Measurements from ENCODE around the gene ZFYVE27.
"Not testable (repeated sequence)": the region's sequence is repeated elsewhere in the genome, so short reads cannot be mapped to it uniquely, and the experiment has no call there.

The ZFYVE27 gene, protein sequence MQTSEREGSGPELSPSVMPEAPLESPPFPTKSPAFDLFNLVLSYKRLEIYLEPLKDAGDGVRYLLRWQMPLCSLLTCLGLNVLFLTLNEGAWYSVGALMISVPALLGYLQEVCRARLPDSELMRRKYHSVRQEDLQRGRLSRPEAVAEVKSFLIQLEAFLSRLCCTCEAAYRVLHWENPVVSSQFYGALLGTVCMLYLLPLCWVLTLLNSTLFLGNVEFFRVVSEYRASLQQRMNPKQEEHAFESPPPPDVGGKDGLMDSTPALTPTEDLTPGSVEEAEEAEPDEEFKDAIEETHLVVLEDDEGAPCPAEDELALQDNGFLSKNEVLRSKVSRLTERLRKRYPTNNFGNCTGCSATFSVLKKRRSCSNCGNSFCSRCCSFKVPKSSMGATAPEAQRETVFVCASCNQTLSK

DNA sequence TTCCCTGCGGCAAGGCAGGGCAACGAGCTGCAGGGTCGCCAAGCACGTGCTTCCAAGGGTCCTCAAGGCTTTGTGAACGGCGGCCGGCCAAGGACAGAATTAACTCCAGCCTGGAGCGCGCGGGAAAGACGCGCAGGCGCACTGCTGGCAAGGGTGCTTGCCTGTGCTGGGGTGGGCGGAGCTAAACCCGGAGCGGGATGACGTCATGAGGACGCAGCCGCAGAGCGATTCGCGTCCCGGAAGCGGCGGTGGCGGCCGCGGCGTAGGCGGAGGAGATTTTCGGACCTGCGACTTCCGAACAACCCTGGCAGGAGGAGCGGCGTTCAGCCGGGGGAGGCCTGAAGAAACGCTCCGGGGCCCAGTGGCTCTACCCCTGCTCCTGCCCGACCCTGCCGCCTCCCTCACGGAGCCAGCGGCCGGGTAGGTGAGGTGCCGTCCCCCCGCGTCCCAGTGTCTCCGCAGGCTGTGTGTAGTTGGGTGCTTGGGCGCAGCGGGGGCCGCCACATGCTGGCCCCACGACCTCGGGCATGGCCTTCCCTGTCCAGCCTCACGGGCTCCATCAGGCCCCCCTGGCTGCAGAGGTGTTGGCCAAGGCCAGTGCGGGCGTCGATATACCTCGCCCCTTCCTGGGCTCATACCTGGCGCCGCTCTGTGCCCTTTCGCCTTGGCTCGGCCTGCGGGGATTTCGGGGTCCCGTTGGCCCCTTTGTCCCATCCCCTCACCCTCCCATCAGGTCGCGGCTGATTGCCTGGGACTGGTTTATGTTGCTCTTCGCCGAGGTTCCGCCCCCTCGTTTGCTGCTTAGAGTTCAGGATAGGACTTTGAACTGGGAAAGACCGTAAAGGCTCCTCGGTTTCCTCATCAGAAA is at the start of gene ZFYVE27:
Gene ZFYVE27, plus strand, starts transcription at position 227 of the 868 bp plus-strand sequence. CDS start 1,350 bp downstream, outside the sequence.
- DNase-seq, result peak; percentile 96

- no peak for DNase-seq
These were observed 48.8 kb upstream of the ZFYVE27 start for GRCh38 chr10:97687785-97688781.

GRCh38 chr10:97689559-97690020 is 47.3 kb upstream of the ZFYVE27 start:
- DNase-seq, result no peak

DNA sequence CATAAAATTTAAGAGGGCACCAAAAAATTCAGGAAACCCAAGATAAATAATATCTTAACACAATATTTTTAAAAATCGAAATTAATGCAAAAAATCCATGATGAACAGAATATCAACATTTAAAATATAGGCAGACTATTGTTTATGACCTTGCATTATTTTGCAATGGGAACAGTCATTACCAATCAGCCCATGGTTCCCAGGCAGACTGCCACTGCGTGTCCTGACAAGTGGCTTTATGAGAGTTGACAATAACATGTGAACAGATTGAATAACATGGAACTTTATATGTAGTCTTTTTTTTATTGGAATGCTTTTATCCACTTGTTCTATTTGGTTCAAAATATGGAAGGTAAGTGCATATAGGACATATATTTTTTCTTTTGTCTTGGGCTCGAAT is 46.8 kb upstream of the ZFYVE27 start:
- DNase-seq, result no peak

DNA sequence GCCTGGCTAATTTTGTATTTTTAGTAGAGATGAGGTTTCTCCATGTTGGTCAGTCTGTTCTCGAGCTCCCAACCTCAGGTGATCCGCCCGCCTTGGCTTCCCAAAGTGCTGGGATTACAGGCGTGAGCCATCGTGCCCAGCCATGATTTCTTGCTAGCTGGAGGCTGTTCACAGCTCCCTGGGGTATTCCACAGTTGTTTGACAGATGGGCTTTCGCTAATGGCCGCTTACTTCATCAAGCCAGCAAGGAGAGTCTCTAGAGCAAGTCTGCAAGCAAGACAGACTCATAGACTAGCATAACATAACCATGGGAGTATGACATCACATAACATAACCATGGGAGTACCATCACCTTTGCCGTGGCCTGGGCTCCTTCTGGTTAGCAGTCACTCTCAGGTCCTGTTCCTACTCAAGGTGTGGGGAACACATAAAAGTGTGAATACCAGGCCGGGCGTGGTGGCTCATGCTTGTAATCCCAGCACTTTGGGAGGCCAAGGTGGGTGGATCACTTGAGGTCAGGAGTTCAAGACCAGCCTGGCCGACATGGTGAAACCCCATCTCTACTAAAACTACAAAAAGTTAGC is 38.8 kb upstream of the ZFYVE27 start:
- not testable (repeated sequence) for DNase-seq

- DNase-seq, result peak; percentile 72
These were observed 35.4 kb upstream of the ZFYVE27 start for GRCh38 chr10:97701438-97702069.

- no peak for DNase-seq
These were observed 33.4 kb upstream of the ZFYVE27 start for GRCh38 chr10:97703398-97704067.

DNA sequence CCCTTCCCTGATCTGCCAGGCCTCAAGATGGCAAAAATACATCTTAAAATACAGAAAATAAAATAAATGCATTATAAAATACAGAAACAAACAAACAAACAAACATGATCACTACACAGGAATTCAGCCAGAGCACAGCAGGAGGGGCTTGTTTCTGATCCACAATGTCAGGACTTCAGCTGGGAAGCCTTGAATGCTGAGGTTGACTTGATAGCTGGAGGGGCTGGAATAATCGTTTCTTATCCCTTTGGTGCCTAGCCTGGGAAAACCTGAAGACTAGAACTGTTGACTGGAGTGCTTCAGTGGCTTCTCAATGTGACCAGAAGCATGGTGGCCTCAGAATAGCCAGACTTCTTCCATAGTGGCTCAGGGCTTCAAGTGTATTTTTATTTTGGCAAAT is 32.6 kb upstream of the ZFYVE27 start:
- no peak for DNase-seq

GRCh38 chr10:97705006-97705670 is 31.8 kb upstream of the ZFYVE27 start:
- DNase-seq, result no peak

GRCh38 chr10:97707134-97707861 is 29.6 kb upstream of the ZFYVE27 start:
- no peak for DNase-seq

DNA sequence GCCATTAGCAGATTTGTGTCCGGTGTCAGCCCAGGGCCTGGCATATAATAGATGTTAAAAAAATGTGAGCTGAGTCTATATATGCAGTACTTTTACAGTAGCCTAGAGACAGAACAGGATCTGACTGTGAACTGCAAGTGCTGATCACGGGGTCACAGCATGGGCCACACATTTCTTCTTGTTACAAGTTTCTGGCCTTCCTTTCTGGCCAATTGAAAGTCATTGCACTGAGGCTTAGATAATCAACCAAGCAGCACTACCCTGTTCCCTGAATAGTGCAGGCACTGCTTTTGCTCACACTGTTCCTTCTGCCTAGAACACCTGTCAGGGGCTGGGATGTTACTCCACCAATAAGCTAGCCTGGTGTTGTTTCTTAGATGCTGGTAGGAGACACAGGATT is 28.8 kb upstream of the ZFYVE27 start:
- DNase-seq, result no peak

- peak; percentile 42 for DNase-seq
These were observed 27.7 kb upstream of the ZFYVE27 start for GRCh38 chr10:97708976-97709946.

DNA sequence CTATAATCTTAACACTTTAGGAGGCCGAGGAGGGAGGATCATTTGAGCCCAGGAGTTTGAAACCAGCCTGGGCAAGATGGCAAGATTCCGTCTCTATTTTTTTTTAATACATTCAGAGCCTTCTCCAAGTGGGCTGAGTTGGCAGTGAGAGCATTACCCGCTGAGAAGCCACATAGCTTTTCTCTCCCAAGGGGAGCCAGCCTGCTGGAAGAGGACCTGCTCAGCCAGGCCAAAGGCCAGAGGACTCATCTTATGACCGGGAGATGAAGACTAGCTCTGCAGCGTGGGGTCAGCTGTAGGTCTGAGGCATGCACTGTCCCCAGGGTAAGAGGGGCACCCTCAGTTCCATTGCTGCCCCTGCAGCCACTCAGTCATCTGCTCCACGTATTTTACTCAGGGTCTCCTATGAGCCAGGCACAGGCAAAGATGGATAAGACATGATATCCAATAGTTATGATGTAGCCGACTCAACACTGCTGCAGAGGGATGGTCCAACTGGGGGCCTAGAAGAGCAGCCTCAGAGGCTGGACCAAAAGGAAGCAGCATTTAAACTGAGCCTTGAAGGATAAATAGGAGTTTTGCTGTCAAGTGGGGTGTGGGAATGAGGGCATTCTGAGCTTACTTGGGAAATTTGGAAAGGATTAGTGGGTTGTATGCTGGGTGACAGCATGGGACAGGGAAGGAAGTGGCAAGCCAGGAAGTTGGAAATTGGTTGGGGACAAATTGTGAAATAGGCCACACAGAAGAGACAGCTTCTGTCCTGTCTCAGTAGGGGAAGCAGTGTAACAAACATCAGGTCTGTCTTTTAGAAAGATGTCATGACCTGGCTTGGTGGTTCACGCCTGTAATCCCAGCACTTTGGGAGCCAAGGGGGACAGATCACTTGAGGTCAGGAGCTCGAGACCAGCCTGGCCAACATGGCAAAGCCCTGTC is 25.0 kb upstream of the ZFYVE27 start:
- no peak for DNase-seq

- no peak for DNase-seq
These were observed 23.5 kb upstream of the ZFYVE27 start, which contains the start of gene MARVELD1 for GRCh38 chr10:97713339-97713825. Gene MARVELD1, plus strand, starts transcription at chr10:97713730. Its CDS starts 147 bp downstream, at chr10:97713877.

- peak; percentile 61 for DNase-seq
These were observed 23.0 kb upstream of the ZFYVE27 start for GRCh38 chr10:97713826-97714400.

All from CD4-positive, alpha-beta T cell treated with Interleukin-10 for 1 hour (primary cell).